Measurements from ENCODE around the gene TGIF2.
"Not testable (repeated sequence)": the region's sequence is repeated elsewhere in the genome, so short reads cannot be mapped to it uniquely, and the experiment has no call there.

The TGIF2 gene

DNA sequence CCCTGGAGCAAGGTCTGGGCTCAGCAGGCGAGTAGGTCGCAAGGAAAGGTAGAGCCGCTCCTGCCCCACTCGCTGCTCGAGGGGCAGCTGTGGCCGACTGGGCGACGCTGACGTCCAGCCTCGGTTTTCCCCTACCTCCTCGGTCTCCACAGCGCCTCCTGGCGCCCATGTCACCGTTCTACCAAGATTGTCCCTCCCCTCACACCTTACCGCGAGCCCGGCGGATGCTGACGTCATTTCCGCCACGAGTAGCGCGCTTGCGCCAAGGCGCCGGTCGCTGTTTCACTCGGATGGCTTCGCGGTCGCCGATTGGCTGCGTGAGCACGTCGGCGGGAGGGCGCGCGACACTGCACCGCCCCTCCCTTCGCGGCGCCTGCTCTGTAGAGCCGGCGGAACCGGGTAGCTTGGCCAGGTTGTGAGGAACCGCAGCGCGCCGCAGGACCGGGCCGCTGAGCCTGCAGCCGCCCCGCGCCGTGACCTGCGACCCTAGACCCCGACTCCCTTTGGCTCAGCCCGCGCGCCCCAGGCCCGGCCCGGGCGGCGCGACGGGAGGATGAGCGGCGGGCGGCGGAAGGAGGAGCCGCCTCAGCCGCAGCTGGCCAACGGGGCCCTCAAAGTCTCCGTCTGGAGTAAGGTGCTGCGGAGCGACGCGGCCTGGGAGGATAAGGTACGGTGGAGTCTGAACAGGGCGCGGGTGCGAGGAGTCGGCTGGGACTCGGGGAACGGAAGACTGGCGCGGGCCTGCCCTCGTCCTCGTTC is 32.2 kb downstream of the TGIF2 start, which contains the start of gene RAB5IF:
Gene RAB5IF, plus strand, starts transcription at position 381 of the 759 bp plus-strand sequence. Its CDS starts 173 bp downstream, at position 554.
- DNase-seq (ENCODE audit: low spot score in 2 of 2): peak; percentile 97 to 99
- in situ Hi-C loops (cut with MboI; ENCODE audit: low sequenced_read_pairs): no loop called here
- Histone ChIP-seq H3K27me3 (ENCODE audit: low read depth) (no peaks in the 10 kb centered on the region), H3K4me1 (peaks cover 5% of the 10 kb centered on the region), H3K36me3 (replicated peaks) (peaks cover 35% of the 10 kb centered on the region), H3K4me3 (peak within 1 kb of the TSS; percentile 97), H3K9me3 (no peaks in the 10 kb centered on the region)

DNA sequence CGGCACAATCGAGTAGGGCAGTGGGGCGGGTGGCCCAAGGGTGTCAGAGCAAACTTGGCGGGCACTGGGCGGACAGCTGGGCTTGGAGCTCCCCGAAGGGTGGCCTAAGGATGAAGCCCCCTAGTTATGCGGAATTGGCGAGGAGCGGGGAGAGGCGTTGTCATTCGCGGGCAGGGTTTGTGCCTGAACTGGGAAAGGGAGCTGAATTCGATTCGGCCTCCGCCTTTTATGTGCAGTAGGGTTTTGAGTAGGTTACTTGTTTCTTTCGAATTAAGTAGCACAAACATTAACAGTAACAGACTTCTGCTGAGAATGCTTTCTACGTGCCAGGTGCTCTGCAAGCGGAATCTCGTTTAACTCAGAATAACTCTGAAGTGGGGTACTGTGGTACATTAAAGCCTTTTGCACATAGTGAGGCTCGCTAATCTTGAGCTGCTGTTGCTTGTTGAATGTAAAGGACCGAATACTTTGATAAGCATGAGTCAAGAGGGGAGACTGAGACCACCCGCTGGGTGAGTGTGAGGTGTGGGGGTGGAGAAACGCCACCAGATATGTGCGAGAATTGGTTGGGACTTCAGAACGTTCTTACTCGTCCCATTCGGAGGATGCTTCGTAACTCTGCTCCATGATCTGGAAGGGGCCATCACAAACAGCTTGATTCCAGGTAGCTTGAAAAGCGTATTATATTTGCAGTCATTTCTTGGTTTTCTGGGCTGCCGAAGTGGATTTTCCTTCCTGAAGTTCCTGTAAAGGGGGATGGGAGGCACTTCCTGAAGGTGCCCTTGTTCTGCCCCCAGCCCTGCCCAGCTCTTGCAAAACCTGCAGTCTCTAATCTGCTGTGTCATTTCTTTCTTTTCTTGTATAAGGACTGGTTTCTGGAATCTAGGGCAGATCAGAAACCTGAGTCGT is 33.0 kb downstream of the TGIF2 start:
- Histone ChIP-seq H3K27me3 (ENCODE audit: low read depth) (no peaks in the 10 kb centered on the region), H3K4me3 (peak overlapping the region; percentile 97), H3K4me1 (peaks cover 5% of the 10 kb centered on the region), H3K36me3 (replicated peaks) (peaks cover 41% of the 10 kb centered on the region), H3K9me3 (no peaks in the 10 kb centered on the region)
- peak in 1 of 2 experiments; percentile 40 for DNase-seq (ENCODE audit: low spot score in 2 of 2)
- in situ Hi-C loops (cut with MboI; ENCODE audit: low sequenced_read_pairs): no loop called here

DNA sequence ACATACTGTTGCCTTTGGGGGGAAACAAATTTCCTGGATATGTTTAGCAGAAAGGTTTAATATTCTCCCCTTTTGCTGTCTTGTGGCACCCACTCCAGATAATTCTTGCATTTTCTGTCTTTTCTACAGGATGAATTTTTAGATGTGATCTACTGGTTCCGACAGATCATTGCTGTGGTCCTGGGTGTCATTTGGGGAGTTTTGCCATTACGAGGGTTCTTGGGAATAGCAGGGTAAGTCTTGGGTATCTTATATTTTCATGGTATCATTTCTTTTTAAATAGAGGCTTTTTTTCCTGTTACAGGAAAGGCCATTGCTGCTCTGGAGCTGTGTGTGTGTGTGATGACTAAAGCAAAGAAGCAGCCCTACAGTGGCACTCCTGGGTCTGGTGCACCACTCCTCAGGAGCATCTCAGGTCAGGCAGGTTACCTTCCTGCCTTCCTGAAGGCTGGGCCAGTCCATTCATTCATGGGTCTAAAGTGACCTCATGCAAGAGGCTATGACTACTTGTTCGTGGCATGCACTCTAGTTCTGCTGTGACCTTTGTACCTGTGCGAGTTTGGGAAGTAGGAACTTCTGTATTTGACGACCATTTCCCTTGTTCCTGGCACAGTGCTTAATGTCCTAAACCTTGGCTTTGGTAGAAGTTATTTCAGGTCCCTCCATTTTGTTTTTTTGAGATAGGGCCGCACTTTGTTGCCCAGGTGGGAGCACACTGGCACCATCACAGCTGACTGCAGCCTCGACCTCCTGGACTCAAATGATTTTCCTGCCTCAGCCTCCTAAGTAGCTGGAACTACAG is 34.4 kb downstream of the TGIF2 start:
- Histone ChIP-seq H3K27me3 (ENCODE audit: low read depth) (no peaks in the 10 kb centered on the region), H3K4me1 (peaks cover 5% of the 10 kb centered on the region), H3K9me3 (no peaks in the 10 kb centered on the region), H3K4me3 (no peak overlapping the region; the same call in 1 of the 2 replicates), H3K36me3 (replicated peaks) (peaks cover 55% of the 10 kb centered on the region)
- in situ Hi-C loops (cut with MboI; ENCODE audit: low sequenced_read_pairs): no loop called here
- no peak for DNase-seq (ENCODE audit: low spot score in 2 of 2)

DNA sequence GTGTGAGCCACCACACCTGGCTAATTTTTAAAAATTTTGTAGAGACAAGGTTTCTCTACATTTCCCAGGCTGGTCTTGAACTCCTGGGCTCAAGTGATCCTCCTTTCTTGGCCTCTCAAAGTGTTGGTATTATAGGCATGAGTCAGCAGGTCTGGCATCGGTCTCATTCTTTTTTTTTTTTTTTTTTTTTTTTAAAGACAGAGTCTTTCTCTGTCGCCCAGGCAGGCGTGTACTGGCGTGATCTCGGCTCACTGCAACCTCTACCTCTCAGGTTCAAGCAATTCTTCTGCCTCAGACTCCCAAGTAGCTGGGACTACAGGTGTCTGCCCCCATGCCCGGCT is 35.0 kb downstream of the TGIF2 start:
- peaks cover 61% of the 10 kb centered on the region for H3K36me3 ChIP-seq (replicated peaks)
- H3K27me3 ChIP-seq (ENCODE audit: low read depth); in situ Hi-C loops (cut with MboI; ENCODE audit: low sequenced_read_pairs); H3K4me3 ChIP-seq; H3K4me1 ChIP-seq; DNase-seq (ENCODE audit: low spot score in 2 of 2); H3K9me3 ChIP-seq: not testable (repeated sequence)

DNA sequence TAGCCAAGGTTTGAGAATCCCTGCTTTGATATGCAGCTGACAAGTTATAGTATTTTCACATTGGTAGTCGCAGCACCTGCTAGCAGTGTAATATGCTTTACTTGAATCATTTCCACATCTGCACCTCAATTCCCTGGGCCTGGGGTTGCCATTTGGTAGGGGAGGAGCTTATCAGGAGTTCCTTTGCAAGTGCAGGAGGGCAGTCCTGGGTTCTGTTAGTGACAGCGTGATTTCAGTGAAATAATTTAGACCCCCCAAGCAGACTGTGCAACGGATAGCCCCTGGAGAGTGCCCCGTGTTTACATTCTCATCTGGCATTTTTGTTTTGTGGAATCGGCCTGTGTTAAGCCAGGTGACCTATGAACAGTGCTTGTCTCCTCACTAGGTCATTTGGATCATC is 38.2 kb downstream of the TGIF2 start:
- in situ Hi-C loops (cut with MboI; ENCODE audit: low sequenced_read_pairs): loop anchor here (5.0 to 10.0 kb wide), 2 partner anchors 143 to 271 kb away; no protein-coding TSS in a partner anchor
- DNase-seq (ENCODE audit: low spot score in 2 of 2): no peak
- no peak overlapping the region for H3K4me3 ChIP-seq
- H3K4me1 ChIP-seq: no peaks in the 10 kb centered on the region
- no peaks in the 10 kb centered on the region for H3K9me3 ChIP-seq
- no peaks in the 10 kb centered on the region for H3K27me3 ChIP-seq (ENCODE audit: low read depth)
- peaks cover 63% of the 10 kb centered on the region for H3K36me3 ChIP-seq (replicated peaks)

DNA sequence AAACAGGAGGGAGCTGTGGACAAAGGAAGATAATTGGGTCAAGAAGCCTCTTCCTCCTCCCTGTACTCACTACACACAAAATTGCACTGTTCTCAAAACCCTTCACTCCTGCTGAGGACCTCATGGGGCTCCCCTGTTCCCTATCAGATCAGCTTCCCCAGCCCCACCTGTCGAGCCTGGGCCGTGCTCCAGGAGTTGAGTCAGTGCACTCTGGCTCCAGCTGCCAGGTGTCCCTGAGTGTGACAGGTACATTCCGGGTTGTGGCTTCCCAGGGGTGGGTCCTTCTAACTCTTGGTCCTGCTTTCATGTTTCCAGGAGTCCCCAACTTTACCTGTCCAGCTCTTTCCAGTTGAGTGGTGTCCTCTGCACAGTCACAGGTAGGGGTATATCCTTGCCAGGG is 40.6 kb downstream of the TGIF2 start:
- Histone ChIP-seq H3K27me3 (ENCODE audit: low read depth) (no peaks in the 10 kb centered on the region), H3K4me3 (no peak overlapping the region), H3K36me3 (replicated peaks) (peaks cover 49% of the 10 kb centered on the region), H3K4me1 (no peaks in the 10 kb centered on the region), H3K9me3 (no peaks in the 10 kb centered on the region)
- DNase-seq (ENCODE audit: low spot score in 2 of 2): no peak
- in situ Hi-C loops (cut with MboI; ENCODE audit: low sequenced_read_pairs): loop anchor here (5.0 to 10.0 kb wide), 2 partner anchors 141 to 268 kb away; no protein-coding TSS in a partner anchor

DNA sequence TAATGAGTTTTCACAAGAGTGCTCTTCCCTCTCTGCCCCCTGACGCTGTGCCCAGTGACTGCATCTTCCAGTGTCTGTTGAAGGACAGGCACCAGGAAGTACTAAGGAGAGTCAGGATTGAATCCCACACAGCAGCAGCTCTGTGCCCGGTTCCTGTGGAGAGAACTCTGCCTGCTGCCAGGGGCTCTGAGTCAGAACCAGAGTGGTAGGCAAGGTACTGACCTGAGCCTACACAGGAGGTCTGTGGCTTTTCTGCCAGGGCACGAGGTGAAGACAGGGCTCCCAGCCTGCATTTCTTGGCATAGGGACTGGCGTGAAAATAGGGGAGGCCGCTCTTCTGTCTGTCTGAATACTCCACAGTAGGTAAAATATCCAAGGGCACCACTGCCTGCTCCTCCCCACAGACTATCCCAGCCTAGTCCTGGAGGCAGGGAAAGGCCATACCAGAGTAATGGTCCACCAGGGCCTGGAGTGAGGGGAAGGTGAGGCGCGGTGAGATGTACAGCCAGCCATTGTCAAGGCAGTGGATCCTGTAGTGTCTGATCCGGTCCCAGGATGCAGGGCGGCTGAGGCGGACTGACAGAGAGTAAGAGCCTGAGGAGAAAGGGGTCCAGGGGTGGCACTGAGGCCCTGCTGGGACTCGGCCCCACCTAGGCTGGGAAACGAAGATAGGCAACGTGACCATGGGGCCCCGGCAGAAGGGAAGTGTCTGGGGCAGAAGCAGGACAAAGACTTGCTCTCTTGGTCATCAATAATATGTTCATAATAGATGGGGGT is 41.6 kb downstream of the TGIF2 start:
- in situ Hi-C loops (cut with MboI; ENCODE audit: low sequenced_read_pairs): loop anchor here (5.0 to 10.0 kb wide), 2 partner anchors 140 to 267 kb away; no protein-coding TSS in a partner anchor
- no peak for DNase-seq (ENCODE audit: low spot score in 2 of 2)
- H3K4me1 ChIP-seq: no peaks in the 10 kb centered on the region

DNA sequence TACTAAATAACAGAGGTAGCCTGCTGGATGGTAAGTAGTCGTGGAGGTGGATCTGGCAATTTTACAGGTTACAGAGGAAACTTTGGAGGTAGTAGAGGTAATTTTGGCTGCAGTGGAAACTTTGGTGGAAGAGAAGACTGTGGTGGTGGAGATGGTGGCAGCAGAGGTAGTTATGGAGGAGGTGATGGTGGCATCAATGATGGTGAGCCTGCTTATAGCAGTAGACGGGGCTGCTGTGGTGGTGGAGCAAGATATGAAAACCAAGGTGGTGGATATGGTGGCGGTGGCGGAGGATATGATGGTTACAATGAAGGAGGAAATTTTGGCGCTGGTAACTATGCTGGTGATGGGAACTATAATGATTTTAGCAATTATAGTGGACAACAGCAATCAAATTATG is 47.5 kb downstream of the TGIF2 start:
- no peaks in the 10 kb centered on the region for H3K36me3 ChIP-seq (replicated peaks)
- no peak for DNase-seq (ENCODE audit: low spot score in 2 of 2)
- no peaks in the 10 kb centered on the region for H3K4me1 ChIP-seq
- in situ Hi-C loops (cut with MboI; ENCODE audit: low sequenced_read_pairs): no loop called here
- H3K4me3 ChIP-seq: no peak overlapping the region
- H3K9me3 ChIP-seq: no peaks in the 10 kb centered on the region
- no peaks in the 10 kb centered on the region for H3K27me3 ChIP-seq (ENCODE audit: low read depth)

More for the DNA sequence above, 41.6 kb downstream of the TGIF2 start:
- Histone ChIP-seq H3K9me3 (no peaks in the 10 kb centered on the region), H3K4me3 (no peak overlapping the region), H3K36me3 (replicated peaks) (peaks cover 40% of the 10 kb centered on the region), H3K27me3 (ENCODE audit: low read depth) (no peaks in the 10 kb centered on the region)

DNA sequence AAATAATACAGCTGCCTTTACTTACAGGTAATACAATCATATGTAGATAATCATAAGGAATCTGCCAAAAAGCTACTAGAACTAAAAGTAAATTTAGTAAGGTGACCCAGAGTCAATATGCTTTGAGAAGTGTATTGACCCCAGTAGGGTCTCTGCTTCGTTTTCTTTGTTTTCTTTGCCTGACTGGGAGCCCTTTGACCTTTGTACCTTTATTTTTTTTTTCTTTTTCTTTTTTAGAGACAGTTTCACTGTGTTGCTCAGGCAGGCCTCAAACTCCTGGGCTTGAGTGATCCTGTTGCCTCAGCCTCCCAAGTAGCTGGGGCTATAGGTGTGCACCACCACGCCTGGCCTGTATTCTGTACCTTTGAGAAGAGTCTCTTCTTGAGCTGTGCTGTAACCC is 50.0 kb downstream of the TGIF2 start:
- Histone ChIP-seq H3K4me1 (no peaks in the 10 kb centered on the region), H3K4me3 (no peak overlapping the region), H3K9me3 (no peaks in the 10 kb centered on the region), H3K36me3 (replicated peaks) (no peaks in the 10 kb centered on the region), H3K27me3 (ENCODE audit: low read depth) (no peaks in the 10 kb centered on the region)
- DNase-seq (ENCODE audit: low spot score in 2 of 2): no peak
- in situ Hi-C loops (cut with MboI; ENCODE audit: low sequenced_read_pairs): no loop called here

DNA sequence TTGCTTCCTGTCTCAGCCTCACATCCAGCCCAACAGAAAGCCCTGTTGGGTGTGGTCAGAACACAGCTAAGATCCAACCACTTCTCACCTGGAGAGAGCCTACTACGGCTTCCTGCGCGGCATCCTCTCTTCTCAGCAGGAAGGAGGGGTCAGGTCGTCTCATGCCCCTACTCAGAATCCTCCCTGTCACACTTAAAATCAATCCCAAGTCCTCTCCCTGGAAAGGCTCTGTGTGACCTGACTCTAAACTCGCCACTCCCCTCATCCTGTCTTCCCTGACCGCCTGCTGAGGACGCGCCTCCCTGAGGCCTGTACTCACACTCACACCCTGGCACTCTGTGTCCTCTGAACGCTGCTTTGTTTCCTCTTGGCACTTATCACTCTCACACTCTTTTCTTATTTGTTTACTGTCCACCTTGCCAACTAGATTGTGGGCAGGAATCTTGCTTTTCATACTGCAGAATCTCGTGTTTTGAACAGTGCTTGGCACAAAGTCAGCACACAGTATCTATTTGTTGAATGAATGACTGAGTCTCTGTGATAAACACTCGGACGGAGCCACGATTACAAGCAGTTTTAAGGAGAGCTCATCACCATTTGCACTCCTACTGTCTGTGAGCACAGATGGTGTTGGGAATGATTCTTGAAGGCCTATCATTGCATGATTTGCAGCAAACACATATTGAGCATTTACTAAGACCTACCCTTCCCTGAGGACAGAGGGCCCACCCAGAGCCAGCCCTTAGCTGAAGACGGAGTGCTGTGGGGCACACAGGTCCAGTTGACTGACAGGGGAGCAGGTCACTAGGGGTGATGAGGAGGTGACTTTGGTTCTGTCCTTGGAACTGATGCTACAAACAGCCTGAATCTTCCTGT is 50.9 kb downstream of the TGIF2 start:
- H3K4me1 ChIP-seq: no peaks in the 10 kb centered on the region
- in situ Hi-C loops (cut with MboI; ENCODE audit: low sequenced_read_pairs): no loop called here
- no peak for DNase-seq (ENCODE audit: low spot score in 2 of 2)

DNA sequence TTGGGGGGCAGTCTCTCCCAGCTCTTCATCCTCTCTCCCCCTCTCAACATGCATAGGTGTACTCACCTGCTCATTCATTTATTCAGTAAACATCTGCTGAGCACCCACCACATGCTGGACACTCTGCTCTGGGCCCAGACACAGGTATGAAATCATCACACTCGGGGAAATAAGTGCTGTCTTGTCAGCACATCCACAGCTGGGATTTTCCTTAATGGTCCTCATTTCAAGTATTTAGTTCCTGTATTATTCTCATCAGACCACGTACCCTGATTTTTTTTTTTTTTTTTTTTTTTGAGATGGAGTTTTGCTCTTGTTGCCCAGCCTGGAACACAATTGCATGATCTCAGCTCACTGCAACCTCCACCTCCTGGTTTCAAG is 51.5 kb downstream of the TGIF2 start:
- H3K4me3 ChIP-seq: no peak overlapping the region
- no peaks in the 10 kb centered on the region for H3K9me3 ChIP-seq
- H3K36me3 ChIP-seq (replicated peaks): no peaks in the 10 kb centered on the region
- no peak for DNase-seq (ENCODE audit: low spot score in 2 of 2)
- H3K27me3 ChIP-seq (ENCODE audit: low read depth): no peaks in the 10 kb centered on the region
- H3K4me1 ChIP-seq: no peaks in the 10 kb centered on the region
- in situ Hi-C loops (cut with MboI; ENCODE audit: low sequenced_read_pairs): no loop called here

More for the DNA sequence above, 50.9 kb downstream of the TGIF2 start:
- Histone ChIP-seq H3K9me3 (no peaks in the 10 kb centered on the region), H3K36me3 (replicated peaks) (no peaks in the 10 kb centered on the region), H3K27me3 (ENCODE audit: low read depth) (no peaks in the 10 kb centered on the region), H3K4me3 (no peak overlapping the region)

DNA sequence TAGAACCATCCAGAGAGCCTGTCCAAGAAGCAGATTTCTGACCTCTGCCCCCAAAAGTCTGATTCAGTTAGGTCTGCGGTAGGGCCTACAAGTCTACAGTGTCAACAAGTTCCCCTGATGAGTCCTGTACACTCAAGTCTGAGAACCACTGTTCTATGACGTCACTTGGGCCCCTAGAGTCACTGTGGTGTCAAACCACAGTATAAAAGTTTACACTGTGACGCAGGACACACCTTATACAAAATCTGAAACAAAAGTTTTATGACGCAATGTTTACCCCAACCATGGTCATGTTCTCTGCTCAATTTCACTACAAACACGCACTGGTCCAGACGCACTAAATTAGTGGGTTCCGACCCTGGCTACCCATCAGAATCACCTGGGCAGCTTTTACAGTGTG is 54.7 kb downstream of the TGIF2 start:
- no peaks in the 10 kb centered on the region for H3K9me3 ChIP-seq
- DNase-seq (ENCODE audit: low spot score in 2 of 2): no peak
- no peak overlapping the region for H3K4me3 ChIP-seq
- H3K27me3 ChIP-seq (ENCODE audit: low read depth): no peaks in the 10 kb centered on the region
- H3K36me3 ChIP-seq (replicated peaks): no peaks in the 10 kb centered on the region
- in situ Hi-C loops (cut with MboI; ENCODE audit: low sequenced_read_pairs): no loop called here
- H3K4me1 ChIP-seq: no peaks in the 10 kb centered on the region
